ENCODE results near the gene KAT7.
"Not testable (repeated sequence)": the region's sequence is repeated elsewhere in the genome, so short reads cannot be mapped to it uniquely, and the experiment has no call there.

Gene KAT7

GRCh38 chr17:49788478-49789242 lies at the start of gene KAT7:
KAT7 (plus strand) TSS chr17:49788681; CDS start chr17:49788835, 154 bp downstream.
- DNase-seq (ENCODE audit: low spot score), result peak; percentile 99

- DNase-seq (ENCODE audit: low spot score), result no peak
Observed at GRCh38 chr17:49739641-49740271, 48.7 kb upstream of the KAT7 start.

- no peak for DNase-seq (ENCODE audit: low spot score)
Observed at GRCh38 chr17:49741009-49741691, 47.3 kb upstream of the KAT7 start.

GRCh38 chr17:49741692-49742076 lies 46.8 kb upstream of the KAT7 start:
- no peak for DNase-seq (ENCODE audit: low spot score)

- DNase-seq (ENCODE audit: low spot score), result no peak
Observed at GRCh38 chr17:49742166-49742638, 46.3 kb upstream of the KAT7 start.

GRCh38 chr17:49745175-49746139 lies 43.0 kb upstream of the KAT7 start:
- no peak for DNase-seq (ENCODE audit: low spot score)

GRCh38 chr17:49746791-49747490 lies 41.5 kb upstream of the KAT7 start:
- DNase-seq (ENCODE audit: low spot score), result no peak

GRCh38 chr17:49747632-49748031 lies 40.8 kb upstream of the KAT7 start:
- no peak for DNase-seq (ENCODE audit: low spot score)

- no peak for DNase-seq (ENCODE audit: low spot score)
Observed at GRCh38 chr17:49748223-49748622, 40.3 kb upstream of the KAT7 start.

GRCh38 chr17:49748791-49749190 lies 39.7 kb upstream of the KAT7 start:
- no peak for DNase-seq (ENCODE audit: low spot score)

- no peak for DNase-seq (ENCODE audit: low spot score)
Observed at GRCh38 chr17:49749730-49750129, 38.8 kb upstream of the KAT7 start.

GRCh38 chr17:49752508-49752907 lies 36.0 kb upstream of the KAT7 start:
- no peak for DNase-seq (ENCODE audit: low spot score)

- DNase-seq (ENCODE audit: low spot score), result no peak
Observed at GRCh38 chr17:49753959-49754391, 34.5 kb upstream of the KAT7 start.

GRCh38 chr17:49755663-49756283 lies 32.7 kb upstream of the KAT7 start:
- no peak for DNase-seq (ENCODE audit: low spot score)

GRCh38 chr17:49756323-49757150 lies 31.9 kb upstream of the KAT7 start:
- no peak for DNase-seq (ENCODE audit: low spot score)

- no peak for DNase-seq (ENCODE audit: low spot score)
Observed at GRCh38 chr17:49757151-49757777, 31.2 kb upstream of the KAT7 start.

- not testable (repeated sequence) for DNase-seq (ENCODE audit: low spot score)
Observed at GRCh38 chr17:49758464-49759010, 29.9 kb upstream of the KAT7 start.

- DNase-seq (ENCODE audit: low spot score), result no peak
Observed at GRCh38 chr17:49759203-49759602, 29.3 kb upstream of the KAT7 start.

GRCh38 chr17:49760296-49760695 lies 28.2 kb upstream of the KAT7 start:
- no peak for DNase-seq (ENCODE audit: low spot score)
